B cell (primary cell): ENCODE measurements around the gene TPI1. TPM values are rescaled to one million over a fixed set of nuclear protein-coding genes. Genes with fewer than 3 reads are reported as not detected.

Experiments used
- ATAC-seq: fragments of 200-7000 bp; cut with Tn5 transposase; one replicate; pipeline ENCODE4 v1.10.0; 2021; ENCODE audit warnings: low read depth, mild to moderate bottlenecking, moderate number of reproducible peaks, moderate library complexity
- CTCF ChIA-PET: fragments of 350-600 bp; sonication (Branson Sonifier 250); formaldehyde crosslinking; loops from one replicate; lab custom pipeline; 2021; ENCODE audit warnings: antibody characterized with exemption, inconsistent platforms; lab: Charles Lee
- POLR2A ChIA-PET: fragments of 350-600 bp; sonication (Branson Sonifier 250); formaldehyde crosslinking; loops from one replicate; lab custom pipeline; 2021; ENCODE audit warnings: antibody characterized with exemption; lab: Charles Lee
- DNase-seq: peaks from one replicate; pipeline ENCODE4 v3.0.0; 2013
- H2AFZ ChIP-seq: 2 replicates; pipeline ENCODE4 v1.6.1; 2012; ENCODE audit warnings: mild to moderate bottlenecking, low read depth, low read length; ENCODE audit not compliant: insufficient read depth, poor library complexity, severe bottlenecking
- H3K27ac ChIP-seq, 2 donors: 1 replicate in 1 of 2; 2 replicates in 1 of 2; pipeline ENCODE4 v1.5.1; 2012 to 2013; ENCODE audit warnings: low read length in 2 of 2, mild to moderate bottlenecking in 2 of 2, moderate library complexity in 1 of 2
- H3K27me3 ChIP-seq, 4 experiments: fragments of 200-600 bp in 1 of 4; sonication (generic) in 1 of 4; replicated peaks in 1 of 4; 1 replicate in 2 of 4; 2 replicates in 2 of 4; pipeline versions ENCODE4 v1.6.1 to v1.7.0; 2013 to 2016; ENCODE audit warnings: low read length in 3 of 4, mild to moderate bottlenecking in 2 of 4, mixed read lengths in 1 of 4, moderate library complexity in 1 of 4; ENCODE audit not compliant: insufficient read depth in 4 of 4, control insufficient read depth in 3 of 4; ENCODE audit errors: control extremely low read depth in 1 of 4
- H3K36me3 ChIP-seq, 2 experiments: replicated peaks in 1 of 2; 1 replicate in 1 of 2; 2 replicates in 1 of 2; pipeline versions ENCODE4 v1.6.1 to v1.7.1; 2013; ENCODE audit warnings: low read length in 1 of 2; ENCODE audit not compliant: insufficient read depth in 2 of 2, control insufficient read depth in 1 of 2; ENCODE audit errors: control extremely low read depth in 1 of 2, extremely low read depth in 1 of 2
- H3K4me1 ChIP-seq, 2 donors: fragments of 200-600 bp in 1 of 2; sonication (generic) in 1 of 2; 1 replicate in 1 of 2; 2 replicates in 1 of 2; pipeline versions ENCODE4 v1.5.1 to v1.6.1; 2013 to 2017; ENCODE audit warnings: low read length in 2 of 2; ENCODE audit not compliant: control insufficient read depth in 2 of 2, insufficient read depth in 2 of 2
- H3K4me2 ChIP-seq: replicated peaks from 2 replicates; pipeline ENCODE3; 2012; ENCODE audit warnings: mild to moderate bottlenecking, low read depth, low read length; ENCODE audit not compliant: poor library complexity, severe bottlenecking
- H3K4me3 ChIP-seq, 5 experiments: fragments of 200-600 bp in 1 of 5; sonication (generic) in 1 of 5; 1 replicate in 3 of 5; 2 replicates in 2 of 5; pipeline versions ENCODE4 v1.5.1 to v1.7.0; 2011 to 2016; ENCODE audit warnings: low read length in 4 of 5, mild to moderate bottlenecking in 4 of 5, low read depth in 2 of 5, control low read depth in 1 of 5, moderate library complexity in 1 of 5; ENCODE audit not compliant: insufficient read depth in 1 of 5; ENCODE audit errors: control extremely low read depth in 1 of 5, extremely low read depth in 1 of 5
- H3K79me2 ChIP-seq: fragments of 200-600 bp; sonication (generic); one replicate; pipeline ENCODE4 v1.6.0; 2016; ENCODE audit warnings: low read length; ENCODE audit not compliant: control insufficient read depth, insufficient read depth
- H3K9ac ChIP-seq: fragments of 200-600 bp; sonication (generic); 2 replicates; pipeline ENCODE4 v1.6.1; 2017; ENCODE audit warnings: mild to moderate bottlenecking, low read length, moderate library complexity
- H3K9me3 ChIP-seq, 3 donors: one replicate each; pipeline versions ENCODE4 v1.6.1 to v1.7.1; 2013; ENCODE audit warnings: low read length in 2 of 3; ENCODE audit not compliant: control insufficient read depth in 2 of 3, insufficient read depth in 1 of 3; ENCODE audit errors: control extremely low read depth in 1 of 3
- H4K20me1 ChIP-seq: 2 replicates; pipeline ENCODE4 v1.6.0; 2012; ENCODE audit warnings: mild to moderate bottlenecking, low read length; ENCODE audit not compliant: insufficient read depth, control insufficient read depth, poor library complexity, severe bottlenecking
- H3K27ac Mint-ChIP-seq: one replicate; pipeline ENCODE4 v1.8.0; 2021; ENCODE audit warnings: mixed read lengths
- H3K27me3 Mint-ChIP-seq: one replicate; pipeline ENCODE4 v1.8.0; 2021; ENCODE audit warnings: mixed read lengths
- H3K4me1 Mint-ChIP-seq: one replicate; pipeline ENCODE4 v1.8.0; 2021; ENCODE audit warnings: mixed read lengths
- H3K4me3 Mint-ChIP-seq: one replicate; pipeline ENCODE4 v1.8.0; 2021; ENCODE audit warnings: mixed read lengths
- H3K9me3 Mint-ChIP-seq: one replicate; pipeline ENCODE4 v1.8.0; 2022; ENCODE audit warnings: mixed read lengths; ENCODE audit not compliant: insufficient read depth
- EZH2 ChIP-seq: IDR thresholded peaks from 2 replicates; pipeline ENCODE4 v1.6.1; 2012; ENCODE audit warnings: borderline replicate concordance, low read depth, mild to moderate bottlenecking, moderate library complexity, low read length; ENCODE audit not compliant: insufficient read depth, poor library complexity, severe bottlenecking
- WGBS: methylation state at CpG from one replicate; pipeline ENCODE4 v1.1.5; 2013; ENCODE audit warnings: missing lambda C conversion rate; ENCODE audit not compliant: insufficient coverage; 5-methylcytosine and 5-hydroxymethylcytosine counted together
- intact Hi-C: fragments of 100-400 bp; cut with micrococcal nuclease; formaldehyde crosslinking; loops from one replicate; pipeline ENCODE4 v1.10.0; 2022
- polyA plus RNA-seq: library from polyadenylated mRNA; depleted of rRNA; stranded (reverse); fragments of >200 nt; gene quantifications from 2 replicates; pipeline ENCODE4 v1.2.3, GENCODE V29; 2012
- total RNA-seq, 2 donors: library from RNA; stranded (reverse); fragments of 120-200 nt in 1 of 2; gene quantifications; 1 replicate in 1 of 2; 2 replicates in 1 of 2; pipeline versions ENCODE4 v1.2.3 to v1.2.4, GENCODE V29; 2013 to 2022
- TF ChIP-seq, protein P1 (sequence below): fragments of 200-600 bp; IDR thresholded peaks from one replicate; pipeline ENCODE4 v1.8.0; 2022; ENCODE audit warnings: antibody characterized with exemption, mild to moderate bottlenecking

The TPI1 gene
- total and polyA plus RNA-seq, 2 donors (not counting 1 experiment from before 2014, with no cell fraction given) = 181 to 187 TPM

DNA sequence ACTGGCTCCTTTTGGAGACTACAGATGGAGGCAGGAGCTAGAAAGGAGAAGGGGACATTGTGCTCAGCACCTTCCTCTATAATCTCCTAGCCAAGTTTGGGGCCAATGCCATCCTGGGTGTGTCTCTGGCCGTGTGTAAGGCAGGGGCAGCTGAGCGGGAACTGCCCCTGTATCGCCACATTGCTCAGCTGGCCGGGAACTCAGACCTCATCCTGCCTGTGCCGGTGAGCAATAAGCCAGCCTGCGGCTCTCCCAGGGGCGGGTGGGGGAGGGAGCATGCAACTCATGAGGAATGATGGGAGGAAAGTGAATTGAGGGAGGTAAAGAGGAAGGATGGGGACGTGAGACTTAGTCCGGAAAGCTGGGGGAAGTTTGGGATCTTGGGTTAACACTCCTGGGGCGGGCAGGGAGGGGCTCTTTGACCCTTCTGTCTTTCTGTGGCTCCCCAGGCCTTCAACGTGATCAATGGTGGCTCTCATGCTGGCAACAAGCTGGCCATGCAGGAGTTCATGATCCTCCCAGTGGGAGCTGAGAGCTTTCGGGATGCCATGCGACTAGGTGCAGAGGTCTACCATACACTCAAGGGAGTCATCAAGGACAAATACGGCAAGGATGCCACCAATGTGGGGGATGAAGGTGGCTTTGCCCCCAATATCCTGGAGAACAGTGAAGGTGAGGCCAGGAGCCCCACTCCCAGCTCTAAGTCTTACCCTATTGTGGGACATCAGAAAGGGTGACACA, 50.3 kb downstream of the TPI1 start:
- H3K36me3 ChIP-seq = peaks cover 0 to 4% of the 10 kb centered on the region in 2 experiments
- H2AFZ ChIP-seq = no peak overlapping the region
- H3K27me3 ChIP-seq = peaks cover 0 to 10% (median 1%) of the 10 kb centered on the region in 4 experiments
- H3K4me2 ChIP-seq = no peak overlapping the region
- Mint-ChIP-seq H3K27ac (no peak overlapping the region), H3K27me3 (no peaks in the 10 kb centered on the region), H3K9me3 (no peaks in the 10 kb centered on the region), H3K4me3 (no peak overlapping the region), H3K4me1 (peaks cover 39% of the 10 kb centered on the region)
- no peak overlapping the region for H3K9ac ChIP-seq
- H4K20me1 ChIP-seq = no peaks in the 10 kb centered on the region
- 88% methylated on average over 11 of the region's 14 CpGs for WGBS
- no peak overlapping the region for H3K4me3 ChIP-seq
- TF ChIP-seq, protein P1, sequence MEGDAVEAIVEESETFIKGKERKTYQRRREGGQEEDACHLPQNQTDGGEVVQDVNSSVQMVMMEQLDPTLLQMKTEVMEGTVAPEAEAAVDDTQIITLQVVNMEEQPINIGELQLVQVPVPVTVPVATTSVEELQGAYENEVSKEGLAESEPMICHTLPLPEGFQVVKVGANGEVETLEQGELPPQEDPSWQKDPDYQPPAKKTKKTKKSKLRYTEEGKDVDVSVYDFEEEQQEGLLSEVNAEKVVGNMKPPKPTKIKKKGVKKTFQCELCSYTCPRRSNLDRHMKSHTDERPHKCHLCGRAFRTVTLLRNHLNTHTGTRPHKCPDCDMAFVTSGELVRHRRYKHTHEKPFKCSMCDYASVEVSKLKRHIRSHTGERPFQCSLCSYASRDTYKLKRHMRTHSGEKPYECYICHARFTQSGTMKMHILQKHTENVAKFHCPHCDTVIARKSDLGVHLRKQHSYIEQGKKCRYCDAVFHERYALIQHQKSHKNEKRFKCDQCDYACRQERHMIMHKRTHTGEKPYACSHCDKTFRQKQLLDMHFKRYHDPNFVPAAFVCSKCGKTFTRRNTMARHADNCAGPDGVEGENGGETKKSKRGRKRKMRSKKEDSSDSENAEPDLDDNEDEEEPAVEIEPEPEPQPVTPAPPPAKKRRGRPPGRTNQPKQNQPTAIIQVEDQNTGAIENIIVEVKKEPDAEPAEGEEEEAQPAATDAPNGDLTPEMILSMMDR = no peak
- TF ChIP-seq EZH2 = no peak
- H3K27ac ChIP-seq = no peak overlapping the region
- CTCF ChIA-PET = interaction anchor here (1.3 kb wide), 1 partner anchor 10 kb away, joined by 3 read pairs; no protein-coding TSS in a partner anchor
- intact Hi-C loops = no loop called here
- peaks cover 0 to 3% (median 0%) of the 10 kb centered on the region in 3 donors for H3K9me3 ChIP-seq
- H3K4me1 ChIP-seq = peaks cover 24 to 35% of the 10 kb centered on the region in 2 donors
- POLR2A ChIA-PET = interaction anchor here (0.5 kb wide), 1 partner anchor 213 kb away, joined by 4 read pairs; no protein-coding TSS in a partner anchor
- DNase-seq = no peak
- no peak for ATAC-seq
- no peaks in the 10 kb centered on the region for H3K79me2 ChIP-seq

DNA sequence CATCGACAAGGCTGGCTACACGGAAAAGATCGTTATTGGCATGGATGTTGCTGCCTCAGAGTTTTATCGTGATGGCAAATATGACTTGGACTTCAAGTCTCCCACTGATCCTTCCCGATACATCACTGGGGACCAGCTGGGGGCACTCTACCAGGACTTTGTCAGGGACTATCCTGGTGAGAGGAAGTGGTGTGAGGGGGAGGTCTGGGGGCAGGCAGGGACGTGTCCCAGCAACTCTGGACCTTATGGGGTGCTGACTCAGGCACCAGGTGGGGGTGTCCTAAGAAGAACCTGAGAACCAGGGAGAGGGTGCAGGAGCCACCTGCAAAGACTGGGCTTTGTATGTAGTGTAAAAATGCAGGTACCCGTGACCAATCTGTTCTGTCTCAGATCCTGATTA, 52.3 kb downstream of the TPI1 start:
- Mint-ChIP-seq H3K27ac (peak overlapping the region; percentile 59), H3K9me3 (no peaks in the 10 kb centered on the region), H3K4me1 (peaks cover 44% of the 10 kb centered on the region), H3K4me3 (no peak overlapping the region), H3K27me3 (no peaks in the 10 kb centered on the region)
- intact Hi-C loops = no loop called here
- H3K9ac ChIP-seq = no peak overlapping the region
- DNase-seq (no peak), ATAC-seq (no peak)
- peaks cover 0 to 3% (median 0%) of the 10 kb centered on the region in 3 donors for H3K9me3 ChIP-seq
- H3K27me3 ChIP-seq = peaks cover 0 to 7% (median 0%) of the 10 kb centered on the region in 4 experiments
- CTCF ChIA-PET = interaction anchor here (1.1 kb wide), 1 partner anchor 45 kb away, joined by 4 read pairs; no protein-coding TSS in a partner anchor
- POLR2A ChIA-PET = interaction anchor here (0.6 kb wide), 1 partner anchor 17 kb away, joined by 5 read pairs; no protein-coding TSS in a partner anchor
- H3K4me2 ChIP-seq = no peak overlapping the region
- TF ChIP-seq EZH2 = no peak
- TF ChIP-seq, protein P1 = no peak
- H3K27ac ChIP-seq = no peak overlapping the region
- H3K36me3 ChIP-seq = peaks cover 0 to 4% of the 10 kb centered on the region in 2 experiments
- peaks cover under 1% of the 10 kb centered on the region for H3K79me2 ChIP-seq
- no peak overlapping the region for H2AFZ ChIP-seq
- H4K20me1 ChIP-seq = no peaks in the 10 kb centered on the region
- peaks cover 37 to 46% of the 10 kb centered on the region in 2 donors for H3K4me1 ChIP-seq
- WGBS = 79% methylated on average over 7 of the region's 7 CpGs
- no peak overlapping the region for H3K4me3 ChIP-seq
